ENCODE measurements around the gene ZBTB3. TPM values are rescaled to one million over a fixed set of nuclear protein-coding genes. Genes with fewer than 3 reads are reported as not detected.
A peak's percentile ranks its signal among the peaks of the same experiment; 100 is the strongest.
"Not testable (repeated sequence)": the region's sequence is repeated elsewhere in the genome, so short reads cannot be mapped to it uniquely, and the experiment has no call there.

Gene ZBTB3
- total RNA-seq, 4 donors from 2014 or later, result 5.3 to 7.3 (median 5.8) TPM

DNA sequence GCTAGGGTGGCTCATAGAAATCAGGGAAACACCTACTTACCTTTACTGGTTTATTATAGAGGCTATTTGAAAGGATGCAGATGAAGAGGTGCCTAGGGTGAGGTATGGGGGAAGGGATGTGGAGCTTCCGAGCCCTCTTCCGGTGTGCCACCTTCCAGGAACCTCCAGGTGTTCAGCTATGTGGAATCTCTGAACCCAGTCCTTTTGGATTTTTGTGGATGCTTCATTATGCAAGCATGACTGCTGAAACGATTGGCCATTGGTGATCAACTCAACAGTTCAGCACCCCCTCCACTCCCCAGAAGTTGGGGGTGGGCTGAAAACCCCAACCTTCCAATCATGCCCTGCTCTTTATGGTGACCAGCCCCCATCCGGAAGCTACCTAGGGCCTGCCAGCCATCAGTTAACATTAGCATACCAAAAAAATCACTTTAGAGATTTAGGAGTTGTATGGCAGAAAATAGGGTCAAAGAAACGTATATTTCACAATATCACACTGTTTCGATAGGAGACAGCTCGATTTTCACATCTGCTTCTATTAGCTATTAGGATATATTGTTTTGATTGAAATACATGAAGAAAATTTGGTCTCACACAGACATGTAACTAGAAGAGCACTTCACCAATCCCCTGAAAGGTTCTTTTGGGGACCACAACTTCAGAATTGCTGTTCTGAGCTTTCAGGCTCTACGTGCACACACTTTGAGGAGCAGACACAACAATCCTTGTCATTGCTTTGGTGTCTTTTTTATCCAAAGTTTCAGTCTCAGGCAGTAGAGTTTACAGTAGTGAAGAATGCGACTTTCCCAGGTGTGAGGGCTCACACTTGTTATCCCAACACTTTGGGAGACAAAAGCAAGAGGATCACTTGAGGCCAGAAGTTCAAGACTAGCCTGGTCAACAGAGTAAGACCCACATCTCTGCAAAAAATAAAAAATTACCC is 4.2 kb upstream of the ZBTB3 start:
- DNase-seq (ENCODE audit: low spot score), result no peak
- TF ChIP-seq, protein P1, sequence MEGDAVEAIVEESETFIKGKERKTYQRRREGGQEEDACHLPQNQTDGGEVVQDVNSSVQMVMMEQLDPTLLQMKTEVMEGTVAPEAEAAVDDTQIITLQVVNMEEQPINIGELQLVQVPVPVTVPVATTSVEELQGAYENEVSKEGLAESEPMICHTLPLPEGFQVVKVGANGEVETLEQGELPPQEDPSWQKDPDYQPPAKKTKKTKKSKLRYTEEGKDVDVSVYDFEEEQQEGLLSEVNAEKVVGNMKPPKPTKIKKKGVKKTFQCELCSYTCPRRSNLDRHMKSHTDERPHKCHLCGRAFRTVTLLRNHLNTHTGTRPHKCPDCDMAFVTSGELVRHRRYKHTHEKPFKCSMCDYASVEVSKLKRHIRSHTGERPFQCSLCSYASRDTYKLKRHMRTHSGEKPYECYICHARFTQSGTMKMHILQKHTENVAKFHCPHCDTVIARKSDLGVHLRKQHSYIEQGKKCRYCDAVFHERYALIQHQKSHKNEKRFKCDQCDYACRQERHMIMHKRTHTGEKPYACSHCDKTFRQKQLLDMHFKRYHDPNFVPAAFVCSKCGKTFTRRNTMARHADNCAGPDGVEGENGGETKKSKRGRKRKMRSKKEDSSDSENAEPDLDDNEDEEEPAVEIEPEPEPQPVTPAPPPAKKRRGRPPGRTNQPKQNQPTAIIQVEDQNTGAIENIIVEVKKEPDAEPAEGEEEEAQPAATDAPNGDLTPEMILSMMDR (IDR thresholded peaks at IDR 0.05), result no peak
- ATAC-seq (ENCODE audit: low FRiP score), result no peak

DNA sequence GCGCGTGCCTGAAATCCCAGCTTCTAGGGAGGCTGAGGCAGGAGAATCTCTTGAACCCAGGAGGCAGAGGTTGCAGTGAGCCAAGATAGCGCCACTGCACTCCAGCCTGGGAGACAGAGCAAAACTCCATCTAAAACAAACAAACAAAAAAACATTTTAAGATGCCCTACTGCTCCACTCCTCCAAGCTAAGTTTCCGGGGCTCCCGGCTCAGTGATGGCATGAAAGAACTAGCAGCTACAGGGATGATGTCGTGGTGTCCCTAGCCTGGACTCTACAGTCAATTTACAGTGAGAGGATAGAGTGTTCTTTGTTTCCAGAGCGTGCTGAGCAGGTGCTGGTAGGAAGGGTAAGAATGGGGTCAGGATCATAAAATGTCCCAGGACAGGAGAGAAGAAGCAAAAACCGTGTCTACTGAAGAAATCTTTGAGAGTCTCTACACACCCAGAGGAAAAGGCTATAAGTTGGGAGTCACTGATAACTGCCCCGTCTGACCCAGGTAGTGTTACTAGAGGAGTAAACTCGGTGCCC is 1.2 kb upstream of the ZBTB3 start:
- no peak for DNase-seq (ENCODE audit: low spot score)
- ATAC-seq (ENCODE audit: low FRiP score), result no peak
- TF ChIP-seq, protein P1 (IDR thresholded peaks at IDR 0.05), result no peak

DNA sequence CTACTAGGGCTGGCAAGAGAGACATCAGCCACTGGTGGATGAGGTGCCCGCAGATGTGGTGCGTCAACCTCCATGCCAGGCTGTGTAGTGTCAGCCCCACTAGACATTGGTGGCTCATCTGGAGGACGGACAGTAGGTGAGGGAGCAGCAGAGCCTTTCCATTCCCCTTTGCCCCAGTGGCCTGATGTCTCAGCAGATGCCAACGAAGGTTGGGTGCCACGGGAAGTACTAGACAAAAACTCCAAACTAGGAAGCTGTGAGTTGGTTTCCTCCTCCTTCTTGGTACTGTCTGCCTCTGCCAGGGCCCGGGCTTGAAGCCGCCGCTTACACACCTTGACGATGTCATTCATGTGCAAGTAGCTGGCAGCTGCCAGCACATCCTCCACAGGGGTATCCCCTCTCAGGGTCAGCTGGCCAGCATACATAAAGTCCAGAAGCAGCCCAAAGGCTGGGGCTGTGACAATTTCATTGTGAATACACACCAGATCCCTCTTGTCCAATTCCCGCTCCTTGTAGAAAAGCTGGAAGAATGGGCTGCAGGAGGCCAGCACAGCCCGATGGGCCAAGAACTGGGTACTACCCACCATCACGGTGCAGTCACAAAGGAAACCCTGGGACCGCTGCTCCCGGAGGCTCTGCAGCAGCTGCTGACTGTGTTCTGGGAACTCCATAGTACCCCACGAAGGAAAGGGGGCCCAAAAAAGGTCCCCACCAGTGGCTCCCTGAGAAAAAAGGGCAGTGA is 795 bp downstream of the ZBTB3 start:
- no peak for DNase-seq (ENCODE audit: low spot score)
- TF ChIP-seq, protein P1 (IDR thresholded peaks at IDR 0.05), result no peak
- ATAC-seq (ENCODE audit: low FRiP score), result peak; percentile 3

DNA sequence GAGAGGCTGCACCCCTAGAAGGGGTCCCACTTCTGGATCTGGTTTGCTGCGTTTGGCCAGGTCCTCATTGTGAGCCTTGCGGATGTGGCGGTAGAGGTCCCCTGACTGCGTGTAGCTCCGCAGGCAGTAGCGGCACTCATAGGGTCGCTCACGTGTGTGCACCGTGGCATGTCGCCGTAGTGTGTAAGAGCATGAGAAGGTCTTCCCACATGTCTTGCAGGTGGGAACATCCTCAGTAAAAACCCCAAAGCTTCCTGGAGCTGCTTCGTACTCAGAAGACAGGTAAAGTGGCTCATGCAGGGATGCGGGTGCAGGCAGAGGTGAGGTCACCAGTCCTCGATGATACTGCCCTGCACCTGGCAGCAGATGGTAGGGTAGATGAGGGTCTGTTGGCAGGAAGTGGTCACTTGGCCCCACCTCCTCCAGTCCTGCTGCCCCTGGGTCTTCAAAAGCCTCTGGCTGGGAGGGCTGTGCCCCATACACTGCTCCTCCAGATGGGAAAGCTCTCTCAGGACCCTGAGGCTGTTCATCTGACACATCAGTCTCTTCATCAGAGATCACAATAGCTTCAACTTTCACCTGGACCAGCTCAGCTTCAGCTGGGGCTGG is 1.7 kb downstream of the ZBTB3 start:
- TF ChIP-seq, protein P1 (IDR thresholded peaks at IDR 0.05), result no peak
- DNase-seq (ENCODE audit: low spot score) (no peak), ATAC-seq (ENCODE audit: low FRiP score) (no peak)

DNA sequence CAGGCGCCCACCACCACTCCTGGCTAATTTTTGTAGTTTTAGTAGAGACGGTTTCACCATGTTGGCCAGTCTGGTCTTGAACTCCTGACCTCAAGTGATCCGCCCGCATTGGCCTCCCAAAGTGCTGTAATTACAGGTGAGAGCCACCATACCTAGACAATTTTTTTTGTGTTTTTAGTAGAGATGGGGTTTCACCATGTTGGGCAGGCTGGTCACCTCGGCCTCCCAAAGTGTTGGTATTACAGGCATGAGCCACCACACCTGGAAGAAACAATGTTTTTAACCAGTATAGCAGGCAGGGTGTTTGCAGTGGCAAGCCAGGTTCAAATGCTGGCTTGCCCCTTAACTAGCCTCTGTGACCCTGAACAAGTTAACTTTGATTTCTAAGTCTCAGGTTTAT is 4.0 kb downstream of the ZBTB3 start:
- ATAC-seq (ENCODE audit: low FRiP score); DNase-seq (ENCODE audit: low spot score): not testable (repeated sequence)

GRCh38 chr11:62747475-62748160 is 6.3 kb downstream of the ZBTB3 start:
- ATAC-seq (ENCODE audit: low FRiP score), result no peak
- no peak for DNase-seq (ENCODE audit: low spot score)
- TF ChIP-seq, protein P1 (IDR thresholded peaks at IDR 0.05), result no peak
